ENCODE results near the gene SMURF2. TPM values are rescaled to one million over a fixed set of nuclear protein-coding genes. Genes with fewer than 3 reads are reported as not detected.
"Not testable (repeated sequence)": the region's sequence is repeated elsewhere in the genome, so short reads cannot be mapped to it uniquely, and the experiment has no call there.

Gene SMURF2
- total RNA-seq: 78.5 TPM

GRCh38 chr17:64661976-64662773 lies at the start of gene SMURF2:
TSS of gene SMURF2 (minus strand) at chr17:64662307. CDS start at chr17:64661880, 427 bp downstream.
- peak; percentile 60 for DNase-seq

DNA sequence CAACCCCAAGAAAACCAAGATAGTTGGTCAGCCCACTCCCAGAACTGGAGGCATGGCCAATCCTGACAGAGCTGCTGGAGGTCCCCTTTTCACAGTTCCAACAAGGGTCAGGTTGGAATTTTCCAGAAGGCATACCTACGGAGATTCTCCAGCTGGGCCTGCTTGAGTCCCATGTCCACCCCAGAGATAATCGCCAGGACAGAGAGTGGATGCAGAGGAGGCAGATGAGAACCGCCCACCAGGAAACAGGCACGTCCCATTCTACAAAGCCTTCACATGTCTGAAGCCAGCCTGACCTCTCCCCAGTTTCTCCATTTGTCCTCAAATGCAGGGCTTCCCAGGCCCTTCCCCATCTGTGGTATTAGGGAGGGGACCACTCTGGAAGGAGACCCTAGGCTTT lies 47.4 kb upstream of the SMURF2 start:
- no peak for DNase-seq

DNA sequence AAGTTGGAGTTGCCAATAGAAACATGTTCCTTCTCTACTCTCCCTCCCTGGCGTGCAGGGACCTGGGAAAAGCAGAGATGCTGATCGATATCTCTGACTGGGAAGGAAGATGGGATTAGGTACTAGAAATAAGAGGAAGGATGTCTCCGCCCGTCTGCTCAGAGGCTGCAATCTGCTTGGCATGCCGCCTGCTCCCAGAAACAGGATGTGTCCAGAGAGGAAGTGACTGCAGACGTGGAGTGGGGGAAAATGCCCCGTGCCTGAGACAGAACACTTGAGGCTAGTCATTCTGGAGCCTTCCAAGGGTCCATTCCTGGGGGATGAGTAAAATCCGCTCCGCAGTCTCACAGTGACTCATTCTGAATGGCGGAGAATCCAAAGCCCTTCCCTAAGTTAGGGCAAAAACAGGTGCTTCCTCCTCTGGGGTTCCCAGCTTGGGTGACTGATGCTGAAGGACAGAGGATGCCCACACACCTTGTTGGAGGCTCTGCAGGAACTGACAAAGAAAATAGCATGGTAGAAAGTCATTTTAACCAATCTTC lies 45.0 kb upstream of the SMURF2 start:
- DNase-seq: no peak

- DNase-seq: no peak
These were observed 44.3 kb upstream of the SMURF2 start for GRCh38 chr17:64706224-64707049.

- no peak for DNase-seq
These were observed 40.7 kb upstream of the SMURF2 start for GRCh38 chr17:64702815-64703214.

DNA sequence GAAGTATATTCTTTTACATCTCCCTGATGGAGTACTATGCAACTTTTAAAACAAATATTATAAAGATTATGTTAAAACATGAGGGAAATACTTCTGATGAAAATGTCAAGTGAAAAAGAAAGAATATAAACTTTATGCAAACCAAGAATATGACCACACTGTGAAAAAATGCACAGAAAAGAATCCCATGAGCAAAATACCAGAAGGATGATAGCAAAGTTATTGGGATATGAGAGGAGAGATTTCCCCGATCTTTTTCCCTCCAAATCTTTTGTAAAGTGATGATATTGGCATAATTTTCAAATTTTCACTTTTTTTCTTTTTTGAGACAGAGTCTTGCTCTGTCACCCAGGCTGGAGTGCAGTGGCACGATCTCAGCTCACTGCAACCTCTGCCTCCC lies 36.6 kb upstream of the SMURF2 start:
- no peak for DNase-seq

GRCh38 chr17:64694207-64694606 lies 32.1 kb upstream of the SMURF2 start:
- DNase-seq: no peak

- DNase-seq: no peak
These were observed 30.1 kb upstream of the SMURF2 start for GRCh38 chr17:64692187-64692586.

DNA sequence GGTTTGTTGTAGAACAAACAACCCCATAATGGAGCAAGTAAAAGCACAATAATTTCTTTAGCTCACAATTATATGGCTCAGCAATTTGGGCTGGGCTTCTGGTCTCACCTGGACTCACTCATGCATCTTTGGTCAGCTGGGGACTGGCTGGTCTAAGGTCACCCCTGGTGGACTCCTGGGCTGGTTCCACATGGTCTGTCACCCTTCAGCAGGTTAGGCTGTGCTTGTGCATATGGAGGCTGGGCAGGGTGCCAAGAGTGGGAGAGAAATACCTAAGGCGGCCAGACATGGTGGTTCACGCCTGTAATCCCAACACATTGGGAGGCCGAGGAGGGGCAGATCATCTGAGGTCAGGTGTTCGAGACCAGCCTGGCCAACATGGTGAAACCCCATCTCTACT lies 27.0 kb upstream of the SMURF2 start:
- DNase-seq: no peak

DNA sequence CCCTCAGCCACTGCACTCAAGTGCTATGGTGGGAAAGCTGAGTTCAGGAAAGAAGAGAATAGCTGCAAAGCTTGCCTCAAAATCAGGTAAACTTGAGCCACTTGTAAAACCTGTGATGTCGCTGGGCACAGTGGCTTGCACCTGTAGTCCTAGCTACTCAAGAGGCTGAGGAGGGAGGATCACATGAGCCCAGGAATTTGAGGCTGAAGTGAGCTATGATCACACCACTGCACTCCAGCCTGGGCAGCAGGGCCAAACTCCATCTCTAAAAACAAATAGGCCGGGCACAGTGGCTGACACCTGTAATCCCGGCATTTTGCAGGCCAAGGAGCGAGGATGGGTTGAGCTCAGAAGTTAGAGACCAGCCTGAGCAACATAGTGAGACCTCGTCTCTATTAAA lies 26.4 kb upstream of the SMURF2 start:
- no peak for DNase-seq

DNA sequence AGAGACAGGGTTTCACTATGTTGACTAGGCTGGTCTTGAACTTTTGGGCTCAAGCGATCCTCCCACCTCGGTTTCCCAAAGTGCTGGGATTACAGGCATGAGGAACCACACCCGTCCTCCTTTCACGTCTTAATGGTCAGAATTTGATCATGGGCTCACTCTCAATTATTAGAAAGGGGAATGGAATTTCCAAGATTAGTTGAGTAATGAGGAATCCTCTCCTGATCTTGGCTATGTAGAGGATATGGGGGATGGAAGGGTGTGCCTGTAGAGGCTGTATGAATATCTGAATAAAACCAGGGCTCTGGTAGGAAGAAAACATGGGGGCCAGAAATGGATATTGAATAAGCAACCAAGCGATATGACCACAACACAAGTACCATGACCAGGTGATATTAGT lies 25.9 kb upstream of the SMURF2 start:
- DNase-seq: no peak

- DNase-seq: no peak
These were observed 25.3 kb upstream of the SMURF2 start for GRCh38 chr17:64687376-64687775.

DNA sequence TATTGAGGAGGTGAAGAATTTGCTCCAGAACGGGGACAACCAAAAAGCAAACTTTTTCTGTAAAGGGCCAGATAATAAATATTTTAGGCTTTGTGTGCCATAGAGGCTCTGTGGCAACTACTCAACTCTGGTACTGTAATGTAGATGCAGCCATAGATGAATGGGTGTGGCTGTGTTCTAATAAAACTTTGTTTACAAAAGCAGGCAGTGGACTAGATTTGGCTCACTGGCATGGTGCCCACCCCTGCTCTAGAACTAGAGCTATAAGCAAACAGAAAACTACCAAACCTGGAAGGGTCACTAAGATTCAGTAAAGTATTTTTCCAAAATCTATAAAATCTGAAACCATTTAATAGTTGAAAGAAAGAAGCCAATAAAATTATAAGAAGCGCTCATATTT lies 24.6 kb upstream of the SMURF2 start:
- no peak for DNase-seq

- no peak for DNase-seq
These were observed 23.6 kb upstream of the SMURF2 start for GRCh38 chr17:64685705-64686104.

- no peak for DNase-seq
These were observed 21.7 kb upstream of the SMURF2 start for GRCh38 chr17:64683796-64684195.

DNA sequence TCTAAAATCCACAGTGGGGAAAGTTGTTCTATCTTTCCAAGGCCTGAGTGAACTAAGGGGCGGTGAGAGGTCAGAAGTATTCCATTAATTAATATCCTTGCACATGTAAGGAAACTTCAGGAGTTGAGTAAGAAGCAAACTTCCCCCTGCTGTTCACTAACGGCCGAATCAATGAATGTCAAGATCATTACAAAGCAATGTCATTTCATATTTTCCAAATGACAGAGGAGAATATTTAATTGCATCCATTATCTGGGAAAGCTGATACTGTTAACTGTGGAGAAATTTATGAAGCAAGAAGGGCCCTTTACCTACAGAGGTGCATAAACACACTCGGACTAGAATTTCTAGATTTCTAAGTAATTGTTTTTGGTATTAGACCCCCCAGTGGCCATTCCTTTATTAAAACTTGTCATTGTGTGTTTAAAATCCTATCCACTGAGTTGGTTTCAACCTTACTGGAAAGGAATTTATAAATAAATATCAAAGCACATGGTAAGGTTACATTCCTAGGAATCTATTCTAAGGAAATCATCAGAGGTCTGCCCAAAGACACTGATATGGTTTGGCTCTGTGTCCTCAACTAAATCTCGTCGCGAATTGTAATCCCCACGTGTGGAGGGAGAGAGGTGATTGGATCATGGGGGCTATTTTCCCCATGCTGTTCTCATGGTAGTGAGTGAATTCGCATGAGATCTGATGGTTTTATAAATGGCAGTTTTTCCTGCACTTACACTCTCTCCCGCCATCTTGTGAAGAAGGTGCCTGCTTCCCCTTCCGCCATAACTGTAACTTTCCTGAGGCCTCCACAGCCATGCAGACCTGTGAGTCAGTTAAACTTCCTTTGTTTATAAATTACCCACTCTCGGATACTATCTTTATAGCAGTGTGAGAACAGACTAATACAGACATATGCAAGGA lies 20.4 kb upstream of the SMURF2 start:
- no peak for DNase-seq

- no peak for DNase-seq
These were observed 17.7 kb upstream of the SMURF2 start for GRCh38 chr17:64679710-64680216.

- DNase-seq: no peak
These were observed 14.7 kb upstream of the SMURF2 start for GRCh38 chr17:64676763-64677162.

DNA sequence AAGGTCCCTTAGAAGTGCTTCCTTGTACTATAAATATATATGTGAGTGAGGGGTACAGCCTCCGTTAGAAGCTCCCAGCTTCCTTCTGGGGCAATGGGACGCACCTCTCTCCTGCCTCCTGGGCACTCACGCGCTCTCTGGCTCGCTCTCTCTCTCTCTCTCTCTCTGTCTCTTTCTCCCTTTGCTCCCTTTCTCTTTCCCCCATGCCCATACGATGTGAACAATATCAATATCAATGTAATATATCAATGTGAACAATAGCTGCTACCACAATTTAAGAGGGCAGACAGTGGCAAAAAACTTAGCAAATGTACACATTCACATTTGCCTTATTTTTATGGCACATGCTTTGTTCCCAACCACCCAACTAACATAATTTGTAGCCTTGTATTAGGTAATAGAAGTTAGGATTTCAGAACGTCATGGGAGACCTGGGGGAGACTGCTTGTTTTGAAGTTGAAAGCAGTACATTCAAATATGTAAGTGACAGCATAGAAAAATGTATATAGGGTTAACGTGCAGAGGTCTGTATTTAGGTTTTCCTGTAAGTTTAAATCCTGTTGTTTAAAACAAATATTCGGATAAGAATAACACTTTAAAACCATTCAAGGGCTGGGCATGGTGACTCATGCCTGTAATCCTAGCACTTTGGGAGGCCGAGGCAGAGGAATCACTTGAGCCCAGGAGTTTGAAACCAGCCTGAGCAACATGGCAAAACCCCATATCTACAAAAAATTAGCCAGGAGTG lies 8.9 kb upstream of the SMURF2 start:
- DNase-seq: not testable (repeated sequence)

DNA sequence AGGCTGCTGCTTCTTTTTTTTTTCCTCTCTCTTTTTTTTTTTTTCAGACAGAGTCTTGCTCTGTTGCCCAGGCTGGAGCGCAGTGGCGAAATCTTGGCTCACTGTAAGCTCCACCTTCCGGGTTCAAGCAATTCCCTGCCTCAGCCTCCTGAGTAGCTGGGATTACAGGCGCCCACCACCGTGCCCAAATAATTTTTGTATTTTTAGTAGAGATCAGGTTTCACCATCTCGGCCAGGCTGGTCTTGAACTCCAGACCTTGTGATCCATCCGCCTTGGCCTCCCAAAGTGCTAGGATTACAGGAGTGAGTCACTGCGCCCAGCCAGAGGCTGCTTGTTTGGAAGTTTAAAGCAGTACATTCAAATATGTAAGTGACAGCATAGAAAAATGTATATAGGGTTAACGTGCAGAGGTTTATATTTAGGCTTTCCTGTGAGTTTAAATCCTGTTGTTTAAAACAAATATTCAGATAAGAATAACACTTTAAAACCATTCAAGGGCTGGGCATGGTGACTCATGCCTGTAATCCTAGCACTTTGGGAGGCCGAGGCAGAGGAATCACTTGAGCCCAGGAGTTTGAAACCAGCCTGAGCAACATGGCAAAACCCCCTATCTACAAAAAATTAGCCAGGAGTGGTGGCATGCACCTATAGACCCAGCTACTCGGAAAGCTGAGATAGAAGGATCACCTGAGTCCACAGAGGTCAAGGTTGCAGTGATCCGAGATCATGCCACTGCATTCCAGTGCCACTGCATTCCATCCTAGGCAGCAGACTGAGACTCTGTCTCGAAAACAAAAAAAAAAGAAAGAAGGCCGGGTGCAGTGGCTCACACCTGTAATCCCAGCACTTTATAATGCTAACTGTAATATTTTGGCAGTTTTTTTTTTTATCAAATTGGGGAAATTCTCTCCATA lies 6.0 kb upstream of the SMURF2 start:
- not testable (repeated sequence) for DNase-seq
